Keratinocyte (primary cell): ENCODE results near the gene UNC79. TPM values are rescaled to one million over a fixed set of nuclear protein-coding genes. Genes with fewer than 3 reads are reported as not detected.

Experiments used
- DNase-seq: peaks from one replicate; pipeline ENCODE4 v3.0.0-alpha.2; 2011; ENCODE audit warnings: low read depth, missing footprints, low spot score
- FAIRE-seq: peaks from 2 replicates; lab custom pipeline; 2011; peaks lifted over from hg19 to GRCh38; lab: Jason Lieb, UNC
- H2AFZ ChIP-seq: 2 replicates; pipeline ENCODE4 v1.6.0; 2012; ENCODE audit warnings: low read length, control low read depth, inconsistent platforms; ENCODE audit not compliant: control insufficient read depth
- H3K27ac ChIP-seq: 2 replicates; pipeline ENCODE4 v1.5.1; 2011; ENCODE audit warnings: low read length; ENCODE audit not compliant: control insufficient read depth, insufficient read depth
- H3K27me3 ChIP-seq: 3 replicates; pipeline ENCODE4 v1.6.0; 2011; ENCODE audit warnings: low read length; ENCODE audit not compliant: control insufficient read depth, insufficient read depth; ENCODE audit errors: extremely low read depth
- H3K36me3 ChIP-seq, 2 experiments: 2 replicates in 1 of 2; 3 replicates in 1 of 2; pipeline ENCODE4 v1.5.1; 2011; ENCODE audit warnings: low read length in 2 of 2, mild to moderate bottlenecking in 1 of 2; ENCODE audit not compliant: control insufficient read depth in 2 of 2, insufficient read depth in 2 of 2; ENCODE audit errors: extremely low read depth in 1 of 2
- H3K4me1 ChIP-seq: 3 replicates; pipeline ENCODE4 v1.5.1; 2011; ENCODE audit warnings: low read length; ENCODE audit not compliant: control insufficient read depth, insufficient read depth; ENCODE audit errors: extremely low read depth
- H3K4me2 ChIP-seq: 3 replicates; pipeline ENCODE4 v1.6.0; 2011; ENCODE audit warnings: low read depth, low read length; ENCODE audit not compliant: control insufficient read depth, insufficient read depth; ENCODE audit errors: extremely low read depth
- H3K4me3 ChIP-seq, 3 experiments: fragments of 200-600 bp in 1 of 3; sonication (generic) in 1 of 3; 2 replicates in 2 of 3; 3 replicates in 1 of 3; pipeline ENCODE4 v1.5.1; 2011 to 2016; ENCODE audit warnings: low read length in 3 of 3, mild to moderate bottlenecking in 3 of 3, control low read depth in 2 of 3, inconsistent platforms in 1 of 3, low read depth in 1 of 3, mixed read lengths in 1 of 3, mixed run types in 1 of 3, moderate library complexity in 1 of 3; ENCODE audit not compliant: control insufficient read depth in 2 of 3, insufficient read depth in 2 of 3; ENCODE audit errors: extremely low read depth in 1 of 3
- H3K79me2 ChIP-seq: 2 replicates; pipeline ENCODE4 v1.6.0; 2012; ENCODE audit warnings: low read length; ENCODE audit not compliant: control insufficient read depth, insufficient read depth
- H3K9ac ChIP-seq: 3 replicates; pipeline ENCODE4 v1.6.0; 2011; ENCODE audit warnings: low read length; ENCODE audit not compliant: control insufficient read depth, insufficient read depth; ENCODE audit errors: extremely low read depth
- H3K9me1 ChIP-seq: 3 replicates; pipeline ENCODE4 v1.6.0; 2011; ENCODE audit warnings: low read length; ENCODE audit not compliant: control insufficient read depth, insufficient read depth; ENCODE audit errors: extremely low read depth
- H3K9me3 ChIP-seq: 2 replicates; pipeline ENCODE4 v1.5.1; 2012; ENCODE audit warnings: low read depth, low read length; ENCODE audit not compliant: control insufficient read depth
- H4K20me1 ChIP-seq: 3 replicates; pipeline ENCODE4 v1.6.0; 2011; ENCODE audit warnings: low read length; ENCODE audit not compliant: control insufficient read depth, insufficient read depth; ENCODE audit errors: extremely low read depth
- EZH2 ChIP-seq: IDR thresholded peaks from one replicate; pipeline ENCODE4 v1.6.1; 2012; ENCODE audit warnings: inconsistent platforms, mild to moderate bottlenecking, low read length, moderate library complexity
- dilution Hi-C: fragments of 300-500 bp; cut with MboI; formaldehyde crosslinking; loops from one replicate; pipeline ENCODE4 v1.7.0; 2020; ENCODE audit warnings: low sequenced_read_pairs; ENCODE audit not compliant: extremely low pct_ligation_motif_present
- polyA plus RNA-seq, 5 experiments: library from polyadenylated mRNA; depleted of rRNA in 3 of 5; stranded (reverse) in 3 of 5; stranded (forward) in 1 of 5; unstranded in 1 of 5; fragments of >200 nt; gene quantifications; 1 replicate in 1 of 5; 2 replicates in 3 of 5; 3 replicates in 1 of 5; pipeline versions ENCODE4 v1.2.1 to v1.2.3, GENCODE V29; 2011 to 2012; ENCODE audit warnings: missing spikeins in 2 of 5, low read depth in 1 of 5, low replicate concordance in 1 of 5
- TF ChIP-seq, protein P1 (sequence below), 3 experiments: IDR thresholded peaks in 1 of 3; conservative IDR thresholded peaks in 1 of 3; optimal IDR thresholded peaks in 1 of 3; 2 replicates in 2 of 3; 3 replicates in 1 of 3; pipeline versions ENCODE3 to v1.5.1; 2011; ENCODE audit warnings: low read length in 3 of 3, mild to moderate bottlenecking in 3 of 3, moderate library complexity in 2 of 3, control low read depth in 1 of 3, inconsistent platforms in 1 of 3; ENCODE audit not compliant: insufficient read depth in 2 of 3; ENCODE audit errors: extremely low read depth in 1 of 3

Gene UNC79
- polyA plus RNA-seq, 1 donor (not counting 4 experiments of a cell fraction or from before 2014, with no cell fraction given), result 0.01 TPM

DNA sequence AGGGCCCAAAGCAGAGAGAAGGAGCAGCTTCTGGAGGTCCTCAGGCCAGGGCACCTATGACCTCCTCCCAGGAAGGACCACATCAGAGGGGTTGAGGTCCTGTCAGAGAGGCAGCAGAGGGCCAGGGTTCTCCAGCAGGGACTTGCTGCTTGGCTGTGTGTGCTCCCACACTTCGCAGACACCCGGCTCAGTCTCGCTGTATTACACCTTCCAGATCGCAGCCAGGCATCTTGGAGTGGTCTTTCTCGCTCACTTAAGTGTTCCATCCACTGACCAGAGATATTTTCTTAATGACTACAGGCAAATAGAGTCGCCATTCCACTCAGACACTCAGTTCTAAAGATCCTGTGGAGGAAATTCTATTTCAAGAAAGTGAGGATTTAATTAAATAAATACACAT is 273.2 kb downstream of the UNC79 start:
- no peaks in the 10 kb centered on the region for H3K79me2 ChIP-seq
- DNase-seq, result no peak
- no peaks in the 10 kb centered on the region for H3K4me1 ChIP-seq
- H3K9me3 ChIP-seq, result no peaks in the 10 kb centered on the region
- no peak overlapping the region for H3K27ac ChIP-seq
- no peaks in the 10 kb centered on the region for H3K36me3 ChIP-seq
- no peak overlapping the region for H3K4me3 ChIP-seq
- no peaks in the 10 kb centered on the region for H3K9me1 ChIP-seq
- dilution Hi-C loops, result no loop called here
- H2AFZ ChIP-seq, result no peak overlapping the region
- no peak for TF ChIP-seq EZH2
- TF ChIP-seq, protein P1, sequence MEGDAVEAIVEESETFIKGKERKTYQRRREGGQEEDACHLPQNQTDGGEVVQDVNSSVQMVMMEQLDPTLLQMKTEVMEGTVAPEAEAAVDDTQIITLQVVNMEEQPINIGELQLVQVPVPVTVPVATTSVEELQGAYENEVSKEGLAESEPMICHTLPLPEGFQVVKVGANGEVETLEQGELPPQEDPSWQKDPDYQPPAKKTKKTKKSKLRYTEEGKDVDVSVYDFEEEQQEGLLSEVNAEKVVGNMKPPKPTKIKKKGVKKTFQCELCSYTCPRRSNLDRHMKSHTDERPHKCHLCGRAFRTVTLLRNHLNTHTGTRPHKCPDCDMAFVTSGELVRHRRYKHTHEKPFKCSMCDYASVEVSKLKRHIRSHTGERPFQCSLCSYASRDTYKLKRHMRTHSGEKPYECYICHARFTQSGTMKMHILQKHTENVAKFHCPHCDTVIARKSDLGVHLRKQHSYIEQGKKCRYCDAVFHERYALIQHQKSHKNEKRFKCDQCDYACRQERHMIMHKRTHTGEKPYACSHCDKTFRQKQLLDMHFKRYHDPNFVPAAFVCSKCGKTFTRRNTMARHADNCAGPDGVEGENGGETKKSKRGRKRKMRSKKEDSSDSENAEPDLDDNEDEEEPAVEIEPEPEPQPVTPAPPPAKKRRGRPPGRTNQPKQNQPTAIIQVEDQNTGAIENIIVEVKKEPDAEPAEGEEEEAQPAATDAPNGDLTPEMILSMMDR (optimal IDR thresholded peaks at IDR 0.05 in 1 of 3, IDR thresholded peaks at IDR 0.05 in 1 of 3, conservative IDR thresholded peaks at IDR 0.05 in 1 of 3; ENCODE audit: extremely low read depth in 1 of 3, insufficient read depth in 2 of 3, low read length in 3 of 3), result no peak
- H3K4me2 ChIP-seq, result no peak overlapping the region
- no peaks in the 10 kb centered on the region for H4K20me1 ChIP-seq
- H3K27me3 ChIP-seq, result no peaks in the 10 kb centered on the region
- no peak overlapping the region for H3K9ac ChIP-seq
- FAIRE-seq, result no peak

DNA sequence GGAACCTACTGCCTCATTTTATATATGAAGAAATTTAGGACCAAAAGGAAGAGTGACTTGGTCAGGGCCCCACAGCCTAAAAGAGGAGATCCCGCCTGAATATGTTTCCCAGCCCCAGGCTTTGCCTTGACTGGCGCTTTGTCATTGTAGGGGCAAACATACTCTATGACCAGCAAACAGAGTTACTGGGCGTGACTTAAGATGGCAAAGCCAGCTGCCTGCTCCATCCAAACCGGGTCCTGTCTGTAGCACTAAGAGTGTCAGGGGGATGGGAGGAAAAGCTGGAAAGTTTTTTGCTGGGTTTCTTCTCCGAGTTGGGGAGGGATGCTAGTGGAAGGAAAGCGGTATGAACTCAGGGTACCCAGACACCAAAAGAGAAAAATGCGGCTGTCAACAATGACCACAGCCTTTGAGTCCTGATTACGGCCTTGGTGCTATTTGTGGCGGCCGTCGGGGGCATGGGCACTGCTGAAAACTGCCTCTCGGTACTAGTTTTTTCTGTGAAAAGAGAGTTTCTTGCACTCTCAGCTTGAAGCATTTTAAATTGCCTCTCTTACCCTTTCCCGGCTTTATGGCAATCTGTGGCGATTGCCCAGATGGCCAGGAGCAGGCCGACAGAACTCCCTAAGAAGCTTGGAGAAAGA is 274.9 kb downstream of the UNC79 start:
- H3K4me1 ChIP-seq, result no peaks in the 10 kb centered on the region
- no peaks in the 10 kb centered on the region for H3K36me3 ChIP-seq
- no peak for TF ChIP-seq EZH2
- TF ChIP-seq, protein P1 (optimal IDR thresholded peaks at IDR 0.05 in 1 of 3, IDR thresholded peaks at IDR 0.05 in 1 of 3, conservative IDR thresholded peaks at IDR 0.05 in 1 of 3; ENCODE audit: extremely low read depth in 1 of 3, insufficient read depth in 2 of 3, low read length in 3 of 3), result no peak
- no peak overlapping the region for H3K9ac ChIP-seq
- no peak overlapping the region for H3K4me3 ChIP-seq
- H3K4me2 ChIP-seq, result no peak overlapping the region
- no peak overlapping the region for H3K27ac ChIP-seq
- FAIRE-seq (no peak), DNase-seq (no peak)
- H3K79me2 ChIP-seq, result no peaks in the 10 kb centered on the region
- no peaks in the 10 kb centered on the region for H4K20me1 ChIP-seq
- dilution Hi-C loops, result no loop called here
- H2AFZ ChIP-seq, result no peak overlapping the region
- H3K27me3 ChIP-seq, result no peaks in the 10 kb centered on the region
- H3K9me1 ChIP-seq, result no peaks in the 10 kb centered on the region
- H3K9me3 ChIP-seq, result no peaks in the 10 kb centered on the region
